Measurements from ENCODE around the gene TCF7L2.

GRCh38 chr10:113047605-113047962 is 97.5 kb downstream of the TCF7L2 start:
- TF ChIP-seq CTCF (IDR thresholded peaks at IDR 0.05; ENCODE audit: low read depth, low read length) = no peak
- TF ChIP-seq EZH2phosphoT487 (IDR thresholded peaks at IDR 0.05; ENCODE audit: low read depth) = no peak

All from OCI-LY3 (cell line).